ENCODE results near the gene NWD2.
"Not testable (repeated sequence)": the region's sequence is repeated elsewhere in the genome, so short reads cannot be mapped to it uniquely, and the experiment has no call there.

The NWD2 gene

GRCh38 chr4:37244583-37245390, at the start of gene NWD2:
Gene NWD2 (plus strand): TSS chr4:37244743. CDS start chr4:37245068, 325 bp downstream.
- peak; percentile 20 for DNase-seq

DNA sequence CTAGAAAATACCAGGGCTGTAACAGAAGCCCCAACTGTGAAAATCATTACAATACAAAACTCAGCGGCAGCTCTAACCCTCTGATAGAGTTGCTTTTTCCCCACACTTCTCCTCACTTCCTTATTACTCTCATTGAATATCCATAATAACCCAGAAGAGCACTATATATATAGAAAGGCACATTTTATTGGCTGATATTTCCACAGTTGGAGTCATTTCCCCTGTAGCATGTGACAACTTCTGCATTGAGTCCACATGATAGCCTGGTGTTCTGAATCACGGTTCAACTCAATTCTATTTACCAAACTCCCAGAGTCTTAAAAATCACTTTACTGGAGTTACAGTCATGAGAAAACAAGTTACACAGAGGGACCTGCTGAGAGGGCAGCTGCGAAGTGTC, 46.6 kb upstream of the NWD2 start:
- DNase-seq: no peak

GRCh38 chr4:37204740-37205139, 39.8 kb upstream of the NWD2 start:
- not testable (repeated sequence) for DNase-seq

- no peak for DNase-seq
Observed at GRCh38 chr4:37216209-37216608, 28.3 kb upstream of the NWD2 start.

DNA sequence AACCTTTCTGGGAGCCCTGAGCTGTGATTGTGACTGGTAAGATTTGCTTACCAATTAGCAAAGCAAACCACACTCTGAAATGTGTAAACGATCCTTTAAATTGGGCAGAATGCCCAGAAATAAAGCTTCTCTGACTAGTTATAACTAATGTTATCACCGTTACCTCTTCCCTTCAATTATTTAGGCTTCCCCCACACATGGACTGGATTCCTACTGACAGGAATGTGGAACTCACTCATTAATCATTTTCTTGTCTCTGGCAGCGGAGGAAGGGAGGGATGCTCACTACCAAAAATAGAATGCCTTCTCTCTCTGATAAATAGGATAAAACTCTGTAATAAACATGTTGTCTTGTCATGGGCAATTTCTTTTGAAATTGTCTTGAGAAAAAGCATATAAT, 25.3 kb upstream of the NWD2 start:
- no peak for DNase-seq

GRCh38 chr4:37219990-37220389, 24.6 kb upstream of the NWD2 start:
- DNase-seq: no peak

DNA sequence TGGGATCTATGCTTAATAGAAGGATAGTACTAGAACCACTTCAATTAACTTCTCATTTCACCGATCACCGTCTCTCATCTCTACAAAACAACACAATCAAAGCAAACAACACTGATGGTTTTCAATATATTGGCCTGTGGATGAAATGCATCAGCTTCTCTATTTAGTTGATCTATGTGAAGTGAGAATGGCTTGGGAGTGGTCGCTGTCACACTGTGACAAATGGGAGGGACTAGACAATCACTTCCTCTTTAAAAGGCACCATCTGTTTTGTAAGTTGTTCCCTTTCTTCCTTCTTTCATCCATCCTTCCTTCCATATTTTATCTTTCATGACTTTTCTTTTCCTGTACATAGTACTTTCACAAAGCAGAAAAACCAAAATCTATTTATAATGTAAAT, 23.9 kb upstream of the NWD2 start:
- no peak for DNase-seq

- no peak for DNase-seq
Observed at GRCh38 chr4:37223732-37224131, 20.8 kb upstream of the NWD2 start.

DNA sequence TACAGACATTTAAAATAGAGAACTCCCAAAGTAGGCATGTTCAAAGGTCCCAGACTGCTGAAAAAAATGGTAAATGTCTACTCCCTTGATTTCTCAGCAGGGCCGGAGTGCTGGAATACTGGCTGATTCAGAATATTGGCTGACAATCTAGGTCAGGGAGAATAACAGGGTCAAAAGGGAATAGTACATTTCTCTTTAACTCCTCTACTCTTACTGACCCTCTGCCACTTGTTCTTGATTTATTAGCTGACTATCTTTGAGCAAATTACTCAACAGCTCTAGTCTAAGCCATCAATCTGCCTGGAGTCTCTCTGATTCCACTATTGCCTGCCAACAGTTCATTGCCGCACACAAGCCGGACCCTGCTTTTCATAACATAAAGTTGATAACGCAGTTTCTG, 19.7 kb upstream of the NWD2 start:
- DNase-seq: no peak

DNA sequence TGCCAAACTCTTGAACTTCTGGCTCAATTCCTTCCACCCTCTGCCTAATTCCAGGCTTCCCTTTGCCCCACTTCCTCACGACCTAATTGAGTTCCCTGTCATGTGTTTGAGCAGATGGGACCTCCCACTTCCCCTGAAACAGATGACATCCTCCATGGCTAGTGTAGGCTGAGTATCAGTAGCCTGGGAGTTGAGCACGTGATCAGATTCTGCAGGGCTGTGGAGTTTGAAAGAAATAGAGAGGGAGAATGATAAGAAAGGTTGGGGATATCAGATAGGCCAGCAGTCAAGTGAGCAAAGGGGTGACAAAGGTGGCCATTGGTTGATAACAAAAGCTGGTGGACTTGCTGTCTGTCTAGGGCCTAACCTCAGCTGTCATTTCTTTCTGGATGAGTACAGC, 18.8 kb upstream of the NWD2 start:
- DNase-seq: no peak

DNA sequence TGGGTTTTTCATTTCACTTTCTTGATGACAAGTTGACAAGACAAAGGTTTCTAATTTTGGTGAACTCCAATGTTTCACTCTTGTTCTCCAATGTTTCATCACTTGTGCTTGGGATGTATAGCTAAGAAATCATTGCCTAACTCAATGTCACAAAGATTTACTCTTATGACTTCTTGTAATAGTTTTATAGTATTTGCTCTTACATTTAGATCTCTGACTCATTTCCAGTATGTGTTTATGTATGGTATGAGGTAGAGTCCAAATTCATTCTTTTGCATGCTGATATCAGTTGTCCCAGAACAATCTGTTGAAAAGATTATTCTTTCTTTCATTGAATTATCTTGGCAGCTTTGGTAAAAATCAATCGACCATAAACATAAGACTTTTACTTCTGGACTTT, 12.2 kb upstream of the NWD2 start:
- no peak for DNase-seq

GRCh38 chr4:37236165-37236564, 8.4 kb upstream of the NWD2 start:
- DNase-seq: no peak

DNA sequence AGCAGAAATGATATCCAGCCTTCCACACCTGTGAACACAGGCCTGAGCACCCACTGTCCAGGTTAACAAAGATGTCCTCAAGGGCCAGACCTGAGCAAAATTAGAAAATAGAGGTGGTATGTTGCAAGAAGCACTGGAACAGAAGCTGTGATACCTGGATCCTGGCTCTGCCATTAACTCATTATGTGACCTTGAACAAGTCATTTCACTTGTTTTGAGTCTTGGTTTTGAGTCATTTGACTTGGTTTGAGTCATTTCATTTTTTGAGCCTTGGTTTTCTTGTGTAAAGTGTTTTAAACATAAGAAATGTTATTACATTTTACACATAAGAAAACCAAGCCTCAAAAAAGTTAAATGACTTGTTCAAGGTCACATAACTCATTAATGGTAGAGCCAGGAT, 2.9 kb upstream of the NWD2 start:
- DNase-seq: no peak

GRCh38 chr4:37243051-37243450, 1.5 kb upstream of the NWD2 start:
- no peak for DNase-seq

- no peak for DNase-seq
Observed at GRCh38 chr4:37243722-37244582, 591 bp upstream of the NWD2 start.

DNA sequence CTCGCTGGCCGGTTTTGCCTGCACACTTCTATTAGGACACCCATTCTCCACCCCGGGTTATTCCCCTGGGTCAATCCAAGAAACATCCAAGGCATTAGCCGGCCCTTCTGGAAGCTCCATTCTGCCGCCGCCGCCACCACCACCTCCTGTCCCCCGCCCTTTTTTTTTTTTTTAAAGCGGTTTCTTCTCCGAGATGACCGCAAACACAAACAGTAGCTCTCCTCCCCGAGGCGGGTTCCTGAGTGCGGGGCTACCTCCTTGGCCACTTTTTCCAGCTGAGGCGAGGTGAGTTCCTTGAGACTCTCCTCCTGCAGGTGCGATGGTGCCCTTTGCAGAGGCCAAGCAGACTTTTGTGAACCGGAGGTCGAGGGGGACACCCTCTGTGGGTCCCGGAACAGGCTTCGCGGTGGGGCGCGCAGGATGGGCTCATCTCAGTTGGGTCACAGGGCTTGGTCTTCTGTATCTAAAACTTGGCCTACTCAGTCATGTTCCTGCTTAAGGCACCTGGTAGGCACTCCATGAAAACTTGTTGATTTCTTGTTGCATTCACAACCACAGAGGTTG, 930 bp downstream of the NWD2 start:
- DNase-seq: no peak

- DNase-seq: no peak
Observed at GRCh38 chr4:37246891-37247290, 2.3 kb downstream of the NWD2 start.

GRCh38 chr4:37258221-37258620, 13.7 kb downstream of the NWD2 start:
- DNase-seq: no peak

DNA sequence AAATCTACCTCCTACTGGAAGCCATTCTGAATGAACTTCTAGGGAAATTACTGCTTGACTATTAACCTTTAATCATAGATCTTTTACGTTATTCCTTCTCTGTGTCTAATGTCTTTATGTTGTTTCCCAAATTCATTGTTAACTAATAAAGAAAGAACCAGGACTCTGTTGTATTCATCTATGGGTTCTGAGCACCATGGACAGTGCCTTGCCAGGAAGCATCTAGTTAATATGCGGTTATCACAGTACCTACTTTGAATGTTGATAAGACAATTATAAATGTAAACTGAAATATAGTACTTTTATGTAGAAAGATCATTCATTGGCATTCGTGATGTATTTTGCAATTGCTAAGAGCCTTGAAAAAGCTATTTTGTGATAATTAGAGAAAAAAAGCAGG, 23.8 kb downstream of the NWD2 start:
- no peak for DNase-seq

GRCh38 chr4:37279121-37279520, 34.6 kb downstream of the NWD2 start:
- DNase-seq: no peak

GRCh38 chr4:37279894-37280592, 35.5 kb downstream of the NWD2 start:
- DNase-seq: no peak

- no peak for DNase-seq
Observed at GRCh38 chr4:37299468-37299867, 54.9 kb downstream of the NWD2 start.

- DNase-seq: no peak
Observed at GRCh38 chr4:37304612-37305011, 60.1 kb downstream of the NWD2 start.

Measured in 8988T (cell line).